ENCODE measurements around the gene TSBP1. TPM values are rescaled to one million over a fixed set of nuclear protein-coding genes. Genes with fewer than 3 reads are reported as not detected.

Gene TSBP1
- total and polyA plus RNA-seq, 7 donors: not detected

DNA sequence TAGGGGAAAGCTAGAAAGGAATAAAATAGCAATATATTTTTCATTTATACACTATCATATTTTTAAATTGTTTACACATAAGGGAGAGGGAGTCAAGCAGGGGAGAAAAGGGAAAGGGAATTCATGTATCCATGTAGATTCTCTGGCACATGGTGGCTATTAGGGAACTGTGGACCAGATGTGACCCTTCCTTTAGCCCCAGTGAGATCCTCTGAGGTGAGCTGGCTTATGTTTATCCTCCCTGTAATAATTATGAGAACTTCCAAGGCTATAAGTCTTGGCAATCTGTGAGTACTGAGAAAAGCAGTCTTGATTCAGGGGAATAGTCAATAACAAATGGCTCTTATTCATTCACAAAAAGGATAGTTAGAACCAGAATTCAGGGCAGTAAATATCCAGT is 42.6 kb downstream of the TSBP1 start:
- H3K36me3 ChIP-seq: no peaks in the 10 kb centered on the region
- DNase-seq: no peak
- no peaks in the 10 kb centered on the region for H3K27me3 ChIP-seq
- no peak overlapping the region for H3K27ac ChIP-seq
- intact Hi-C loops (cut with DNase I): no loop called here
- TF ChIP-seq POLR2A (IDR thresholded peaks at IDR 0.05) (no peak), POLR2AphosphoS5 (IDR thresholded peaks at IDR 0.05) (no peak), EP300 (IDR thresholded peaks at IDR 0.05) (no peak)
- TF ChIP-seq, protein P1, sequence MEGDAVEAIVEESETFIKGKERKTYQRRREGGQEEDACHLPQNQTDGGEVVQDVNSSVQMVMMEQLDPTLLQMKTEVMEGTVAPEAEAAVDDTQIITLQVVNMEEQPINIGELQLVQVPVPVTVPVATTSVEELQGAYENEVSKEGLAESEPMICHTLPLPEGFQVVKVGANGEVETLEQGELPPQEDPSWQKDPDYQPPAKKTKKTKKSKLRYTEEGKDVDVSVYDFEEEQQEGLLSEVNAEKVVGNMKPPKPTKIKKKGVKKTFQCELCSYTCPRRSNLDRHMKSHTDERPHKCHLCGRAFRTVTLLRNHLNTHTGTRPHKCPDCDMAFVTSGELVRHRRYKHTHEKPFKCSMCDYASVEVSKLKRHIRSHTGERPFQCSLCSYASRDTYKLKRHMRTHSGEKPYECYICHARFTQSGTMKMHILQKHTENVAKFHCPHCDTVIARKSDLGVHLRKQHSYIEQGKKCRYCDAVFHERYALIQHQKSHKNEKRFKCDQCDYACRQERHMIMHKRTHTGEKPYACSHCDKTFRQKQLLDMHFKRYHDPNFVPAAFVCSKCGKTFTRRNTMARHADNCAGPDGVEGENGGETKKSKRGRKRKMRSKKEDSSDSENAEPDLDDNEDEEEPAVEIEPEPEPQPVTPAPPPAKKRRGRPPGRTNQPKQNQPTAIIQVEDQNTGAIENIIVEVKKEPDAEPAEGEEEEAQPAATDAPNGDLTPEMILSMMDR (IDR thresholded peaks at IDR 0.05): no peak
- no peak overlapping the region for H3K4me3 ChIP-seq
- H3K4me1 ChIP-seq: no peaks in the 10 kb centered on the region
- no peaks in the 10 kb centered on the region for H3K9me3 ChIP-seq

DNA sequence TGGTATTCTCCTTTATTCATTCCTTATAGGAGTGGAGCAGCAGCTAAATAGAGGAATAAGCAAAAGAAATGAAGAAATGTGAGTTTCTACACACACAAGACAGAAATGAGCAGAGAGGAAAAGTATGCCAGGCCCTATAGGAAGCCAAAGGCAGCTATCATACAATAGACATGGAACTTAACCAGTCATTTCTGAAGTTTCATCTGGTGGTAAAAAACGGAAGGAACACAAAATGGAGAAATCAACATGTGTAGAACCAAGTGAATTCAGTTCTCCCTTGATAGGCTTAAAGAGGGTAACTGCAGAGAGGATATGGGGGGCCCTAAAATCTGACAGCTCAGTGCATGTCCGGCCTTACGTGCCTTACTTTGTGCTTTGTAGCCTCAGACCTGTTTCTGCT is 44.6 kb downstream of the TSBP1 start:
- no peaks in the 10 kb centered on the region for H3K9me3 ChIP-seq
- intact Hi-C loops (cut with DNase I): no loop called here
- TF ChIP-seq POLR2A (IDR thresholded peaks at IDR 0.05): no peak
- no peak for TF ChIP-seq POLR2AphosphoS5 (IDR thresholded peaks at IDR 0.05)
- TF ChIP-seq, protein P1 (IDR thresholded peaks at IDR 0.05): no peak
- no peak for TF ChIP-seq EP300 (IDR thresholded peaks at IDR 0.05)
- no peaks in the 10 kb centered on the region for H3K4me1 ChIP-seq
- no peaks in the 10 kb centered on the region for H3K36me3 ChIP-seq
- H3K4me3 ChIP-seq: no peak overlapping the region
- no peak overlapping the region for H3K27ac ChIP-seq
- no peak for DNase-seq
- WGBS, 2 donors: 49 to 79% methylated on average over 3 of the region's 3 CpGs
- no peaks in the 10 kb centered on the region for H3K27me3 ChIP-seq

DNA sequence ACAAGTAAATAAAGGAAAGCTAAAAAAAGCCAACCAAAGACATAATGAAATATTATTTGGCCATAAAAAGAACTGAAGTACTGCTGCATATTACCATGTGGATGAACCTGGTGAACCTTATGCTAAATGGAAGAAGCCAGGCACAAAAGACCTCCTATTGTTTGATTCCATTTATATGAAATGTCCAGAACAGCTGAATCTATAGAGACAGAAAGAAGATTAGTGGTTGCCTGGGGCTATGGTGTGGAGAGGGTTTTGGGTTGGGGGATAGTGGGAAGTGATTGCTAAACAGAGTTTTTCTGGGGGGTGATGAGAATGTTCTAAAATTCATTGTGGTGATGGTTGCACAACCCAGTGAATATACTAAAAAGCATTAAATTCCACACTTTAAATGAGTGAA is 53.2 kb downstream of the TSBP1 start:
- no peak for DNase-seq
- no peaks in the 10 kb centered on the region for H3K27me3 ChIP-seq
- H3K4me3 ChIP-seq: no peak overlapping the region
- no peak for TF ChIP-seq POLR2A (IDR thresholded peaks at IDR 0.05)
- TF ChIP-seq EP300 (IDR thresholded peaks at IDR 0.05): no peak
- TF ChIP-seq, protein P1 (IDR thresholded peaks at IDR 0.05): no peak
- TF ChIP-seq POLR2AphosphoS5 (IDR thresholded peaks at IDR 0.05): no peak
- intact Hi-C loops (cut with DNase I): no loop called here
- no peak overlapping the region for H3K27ac ChIP-seq
- no peaks in the 10 kb centered on the region for H3K9me3 ChIP-seq
- no peaks in the 10 kb centered on the region for H3K4me1 ChIP-seq
- H3K36me3 ChIP-seq: no peaks in the 10 kb centered on the region

DNA sequence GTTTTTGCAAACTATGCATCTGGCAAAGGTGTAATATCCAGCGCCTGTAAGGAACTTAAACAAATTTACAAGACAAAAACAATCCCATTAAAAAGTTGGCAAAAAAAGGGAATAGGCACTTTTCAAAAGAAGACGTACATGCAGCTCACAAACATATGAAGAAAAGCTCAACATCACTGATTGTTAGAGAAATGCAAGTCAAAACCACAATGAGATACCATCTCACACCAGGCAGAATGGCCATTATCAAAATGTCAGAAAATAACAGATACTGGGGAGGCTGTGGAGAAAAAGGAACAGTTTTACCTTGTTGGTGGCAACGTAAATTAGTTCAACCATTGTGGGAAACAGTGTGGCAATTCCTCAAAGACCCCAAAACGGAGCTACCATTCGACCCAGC is 54.2 kb downstream of the TSBP1 start:
- no peak for DNase-seq
- no peak overlapping the region for H3K27ac ChIP-seq
- no peaks in the 10 kb centered on the region for H3K9me3 ChIP-seq
- 44 to 45% methylated on average over 5 of the region's 5 CpGs for WGBS, 2 donors
- no peaks in the 10 kb centered on the region for H3K27me3 ChIP-seq
- no peak overlapping the region for H3K4me3 ChIP-seq
- intact Hi-C loops (cut with DNase I): no loop called here
- no peaks in the 10 kb centered on the region for H3K4me1 ChIP-seq
- no peaks in the 10 kb centered on the region for H3K36me3 ChIP-seq
- TF ChIP-seq, protein P1 (IDR thresholded peaks at IDR 0.05): no peak
- no peak for TF ChIP-seq EP300 (IDR thresholded peaks at IDR 0.05)

DNA sequence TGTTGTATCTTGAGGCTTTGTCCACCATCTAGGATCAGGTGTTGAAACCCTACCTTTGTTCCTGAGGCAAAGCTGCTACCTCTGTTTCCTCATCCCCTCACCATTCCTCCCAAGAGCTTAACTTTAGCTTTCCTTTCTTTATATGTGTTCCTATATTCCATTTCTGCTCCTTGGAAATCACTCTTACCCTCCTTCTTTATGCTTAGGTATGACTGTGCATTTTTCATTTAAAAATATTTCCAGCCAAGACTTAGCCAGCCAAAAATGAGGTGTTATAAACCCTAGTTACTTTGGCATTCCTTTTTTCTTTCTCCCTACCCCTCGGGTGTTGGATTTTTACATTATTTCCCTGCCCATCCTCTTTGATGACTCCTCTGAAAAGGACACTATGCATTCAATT is 57.7 kb downstream of the TSBP1 start:
- no peaks in the 10 kb centered on the region for H3K27me3 ChIP-seq
- intact Hi-C loops (cut with DNase I): no loop called here
- H3K4me3 ChIP-seq: no peak overlapping the region
- H3K4me1 ChIP-seq: no peaks in the 10 kb centered on the region
- TF ChIP-seq EP300 (IDR thresholded peaks at IDR 0.05): no peak
- TF ChIP-seq, protein P1 (IDR thresholded peaks at IDR 0.05): no peak
- TF ChIP-seq POLR2A (IDR thresholded peaks at IDR 0.05): no peak
- TF ChIP-seq POLR2AphosphoS5 (IDR thresholded peaks at IDR 0.05): no peak
- H3K36me3 ChIP-seq: no peaks in the 10 kb centered on the region
- no peak overlapping the region for H3K27ac ChIP-seq
- no peak for DNase-seq
- H3K9me3 ChIP-seq: no peaks in the 10 kb centered on the region
- 98 to 100% methylated on average over 1 of the region's 1 CpG for WGBS, 2 donors

All from sigmoid colon (tissue), 7 donors.